Esophagus squamous epithelium (tissue), 5 donors: ENCODE data around the gene CIB2. TPM values are rescaled to one million over a fixed set of nuclear protein-coding genes. Genes with fewer than 3 reads are reported as not detected.

ENCODE experiments used
- DNase-seq: peaks from one replicate; lab custom pipeline; 2025; lab: John Stamatoyannopoulos, UW
- H3K27ac ChIP-seq, 4 donors: fragments of 200-600 bp; sonication (generic); one replicate each; pipeline ENCODE4 v1.5.1; 2016 to 2019; ENCODE audit warnings: mild to moderate bottlenecking in 1 of 4
- H3K27me3 ChIP-seq, 4 donors: fragments of 200-600 bp; sonication (generic); 1 replicate in 3 of 4; 2 replicates in 1 of 4; pipeline versions ENCODE4 v1.5.1 to v1.6.0; 2017 to 2021; ENCODE audit warnings: antibody characterized with exemption in 1 of 4
- H3K36me3 ChIP-seq, 3 donors: fragments of 200-600 bp; sonication (generic); one replicate each; pipeline ENCODE4 v1.5.1; 2016 to 2019
- H3K4me1 ChIP-seq, 3 donors: fragments of 200-600 bp; sonication (generic); one replicate each; pipeline ENCODE4 v1.5.1; 2017 to 2019
- H3K4me3 ChIP-seq, 4 donors: fragments of 200-600 bp; sonication (generic); 1 replicate in 3 of 4; 2 replicates in 1 of 4; pipeline ENCODE4 v1.5.1; 2016 to 2019; ENCODE audit warnings: mild to moderate bottlenecking in 2 of 4, moderate library complexity in 1 of 4
- H3K9me3 ChIP-seq, 3 donors: fragments of 200-600 bp; sonication (generic); one replicate each; pipeline ENCODE4 v1.5.1; 2016 to 2019
- POLR2A ChIP-seq, 4 donors: fragments of 450-650 bp; IDR thresholded peaks; one replicate each; pipeline ENCODE4 v1.6.1; 2017; ENCODE audit warnings: antibody characterized with exemption in 4 of 4, mild to moderate bottlenecking in 4 of 4, moderate library complexity in 3 of 4
- WGBS, 2 donors: methylation state at CpG; one replicate each; pipeline ENCODE4 v1.1.5; 2018; 5-methylcytosine and 5-hydroxymethylcytosine counted together
- intact Hi-C: fragments of 100-400 bp; cut with DNase I; formaldehyde crosslinking; loops from one replicate; pipeline ENCODE4 v1.15.0; 2022
- total RNA-seq, 4 donors: library from RNA; depleted of rRNA; stranded (reverse); fragments of >200 nt; gene quantifications; one replicate each; pipeline ENCODE4 v1.1.0, GENCODE V29; 2016
- TF ChIP-seq, protein P1 (sequence below), 6 experiments: fragments of 450-650 bp in 4 of 6; fragments of 200-600 bp in 2 of 6; sonication (generic) in 2 of 6; IDR thresholded peaks; one replicate each; pipeline ENCODE4 v1.5.1; 2016 to 2019; ENCODE audit warnings: antibody characterized with exemption in 6 of 6, mild to moderate bottlenecking in 4 of 6, moderate library complexity in 4 of 6
- donor health status: DM: yes; HTN: yes; CAD: no.

Gene CIB2
- total RNA-seq, 4 donors from 2014 or later: 1.1 to 11.8 (median 1.5) TPM

DNA sequence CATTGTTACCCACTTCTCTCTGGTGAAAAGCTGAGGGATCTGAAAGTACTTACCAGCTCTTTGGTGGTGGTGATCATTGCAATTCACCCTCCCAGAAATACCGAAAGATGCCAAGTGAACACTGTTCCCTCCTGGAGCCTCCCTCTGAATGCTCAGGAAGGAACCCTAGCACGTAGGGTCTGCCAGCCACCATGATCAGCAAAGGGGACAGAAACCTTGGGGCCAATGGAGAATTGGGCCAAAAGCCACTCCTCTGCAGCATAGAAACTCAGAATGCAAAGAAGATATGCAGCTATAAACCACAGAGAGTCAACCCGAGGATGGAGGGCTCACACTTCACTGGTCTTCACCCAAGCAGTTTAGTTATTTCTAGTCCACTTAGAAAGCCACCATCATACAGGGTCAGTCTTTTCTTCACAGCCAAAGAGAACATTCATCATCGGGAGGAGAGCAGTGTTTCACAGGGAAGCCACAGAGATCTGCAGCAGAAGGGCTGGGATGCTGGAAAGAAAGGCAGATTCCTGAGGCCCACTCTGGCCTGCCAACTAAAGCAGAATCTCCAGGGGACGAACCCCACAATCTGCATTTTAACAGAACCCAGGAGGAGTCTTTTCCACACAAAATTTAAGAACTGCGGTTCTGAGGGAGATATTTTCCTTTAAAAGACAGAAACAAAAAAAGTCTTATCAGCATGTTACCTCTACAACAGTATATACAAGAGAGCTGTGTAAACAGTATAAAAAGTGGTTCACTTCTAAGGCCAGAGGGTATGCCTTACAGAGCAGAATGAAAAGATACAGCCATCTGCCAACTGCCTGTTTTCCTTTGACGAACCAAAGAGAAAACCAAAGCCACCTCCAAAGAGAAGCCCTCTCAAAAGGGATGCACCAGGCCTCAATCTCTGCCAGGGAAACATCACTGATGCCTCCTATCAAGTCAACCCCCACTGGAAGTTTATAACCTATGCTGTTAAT lies 65.0 kb downstream of the CIB2 start:
- WGBS, 2 donors: 52 to 54% methylated on average over 7 of the region's 7 CpGs
- TF ChIP-seq, protein P1, sequence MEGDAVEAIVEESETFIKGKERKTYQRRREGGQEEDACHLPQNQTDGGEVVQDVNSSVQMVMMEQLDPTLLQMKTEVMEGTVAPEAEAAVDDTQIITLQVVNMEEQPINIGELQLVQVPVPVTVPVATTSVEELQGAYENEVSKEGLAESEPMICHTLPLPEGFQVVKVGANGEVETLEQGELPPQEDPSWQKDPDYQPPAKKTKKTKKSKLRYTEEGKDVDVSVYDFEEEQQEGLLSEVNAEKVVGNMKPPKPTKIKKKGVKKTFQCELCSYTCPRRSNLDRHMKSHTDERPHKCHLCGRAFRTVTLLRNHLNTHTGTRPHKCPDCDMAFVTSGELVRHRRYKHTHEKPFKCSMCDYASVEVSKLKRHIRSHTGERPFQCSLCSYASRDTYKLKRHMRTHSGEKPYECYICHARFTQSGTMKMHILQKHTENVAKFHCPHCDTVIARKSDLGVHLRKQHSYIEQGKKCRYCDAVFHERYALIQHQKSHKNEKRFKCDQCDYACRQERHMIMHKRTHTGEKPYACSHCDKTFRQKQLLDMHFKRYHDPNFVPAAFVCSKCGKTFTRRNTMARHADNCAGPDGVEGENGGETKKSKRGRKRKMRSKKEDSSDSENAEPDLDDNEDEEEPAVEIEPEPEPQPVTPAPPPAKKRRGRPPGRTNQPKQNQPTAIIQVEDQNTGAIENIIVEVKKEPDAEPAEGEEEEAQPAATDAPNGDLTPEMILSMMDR (IDR thresholded peaks at IDR 0.05): no peak
- TF ChIP-seq POLR2A (IDR thresholded peaks at IDR 0.05): no peak
- H3K4me1 ChIP-seq: peaks cover 58 to 98% (median 81%) of the 10 kb centered on the region in 3 donors

DNA sequence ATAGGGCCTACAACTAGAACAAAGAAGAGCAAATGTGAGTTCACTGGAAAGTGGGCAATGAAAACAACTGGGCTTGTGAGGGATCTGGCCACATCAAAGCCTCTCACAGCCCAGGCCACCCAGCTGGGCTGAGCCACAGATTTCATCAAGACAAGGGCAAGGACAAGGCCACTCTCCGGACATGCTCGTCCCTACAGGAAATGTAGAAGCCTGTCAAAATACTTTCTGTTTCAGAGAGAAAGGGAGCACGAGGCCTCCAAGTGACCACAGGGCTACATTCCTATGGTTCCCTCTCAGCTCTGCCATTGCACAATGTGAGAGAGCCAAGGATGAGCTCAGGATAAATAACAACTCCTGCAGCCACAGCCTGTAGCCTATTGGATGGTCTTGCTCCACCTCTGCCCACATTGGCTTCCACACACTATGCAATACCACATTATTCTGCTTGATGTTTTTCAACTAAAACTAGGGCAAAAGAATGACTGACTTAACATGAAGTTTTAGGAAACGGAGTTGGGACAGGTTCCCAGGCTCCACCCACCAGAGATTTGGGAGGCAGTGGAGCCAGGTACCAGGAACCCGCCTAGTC lies 65.9 kb downstream of the CIB2 start:
- no peak for DNase-seq
- H3K27ac ChIP-seq: peak overlapping the region; percentile 44 to 90 (median 76)
- peaks cover 58 to 98% (median 79%) of the 10 kb centered on the region in 3 donors for H3K4me1 ChIP-seq
- TF ChIP-seq, protein P1 (IDR thresholded peaks at IDR 0.05): no peak
- TF ChIP-seq POLR2A (IDR thresholded peaks at IDR 0.05): no peak
- WGBS, 2 donors: 13 to 36% methylated on average over 3 to 5 of the region's 5 CpGs
- peak overlapping the region in 1 of 4 donors; percentile 23 for H3K4me3 ChIP-seq
- H3K27me3 ChIP-seq: no peaks in the 10 kb centered on the region
- no peaks in the 10 kb centered on the region for H3K9me3 ChIP-seq
- H3K36me3 ChIP-seq: no peaks in the 10 kb centered on the region
- intact Hi-C loops: no loop called here

More for the DNA sequence above, 65.0 kb downstream of the CIB2 start:
- H3K27me3 ChIP-seq: no peaks in the 10 kb centered on the region
- peak overlapping the region; percentile 44 to 90 (median 76) for H3K27ac ChIP-seq
- DNase-seq: no peak
- H3K36me3 ChIP-seq: no peaks in the 10 kb centered on the region
- intact Hi-C loops: no loop called here
- no peaks in the 10 kb centered on the region for H3K9me3 ChIP-seq
- H3K4me3 ChIP-seq: peak overlapping the region in 1 of 4 donors; percentile 23

DNA sequence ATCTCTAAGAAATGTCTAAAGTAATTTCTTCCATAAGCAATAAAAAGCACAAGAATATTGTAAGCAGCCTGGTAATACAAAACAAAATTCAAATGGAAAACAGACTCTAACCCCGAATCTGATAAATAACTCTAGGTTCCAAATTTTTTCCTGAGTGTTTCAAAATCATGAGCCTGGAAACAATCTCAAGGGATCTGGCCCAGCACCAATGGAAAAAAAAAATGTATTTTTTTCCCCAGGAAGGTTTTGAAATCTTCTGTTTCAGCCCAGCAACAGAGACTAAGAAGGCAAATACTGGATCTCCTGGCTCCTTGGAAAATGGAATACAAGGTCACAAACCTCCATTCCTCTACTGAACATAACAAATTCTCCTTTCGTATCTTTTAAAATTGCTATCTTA lies 66.7 kb downstream of the CIB2 start:
- no peaks in the 10 kb centered on the region for H3K9me3 ChIP-seq
- TF ChIP-seq, protein P1 (IDR thresholded peaks at IDR 0.05): no peak
- no peak for TF ChIP-seq POLR2A (IDR thresholded peaks at IDR 0.05)
- 49 to 53% methylated on average over 2 of the region's 2 CpGs for WGBS, 2 donors
- intact Hi-C loops: no loop called here
- no peaks in the 10 kb centered on the region for H3K27me3 ChIP-seq
- no peaks in the 10 kb centered on the region for H3K36me3 ChIP-seq
- no peak for DNase-seq
- H3K4me1 ChIP-seq: peaks cover 62 to 98% (median 76%) of the 10 kb centered on the region in 3 donors
- no peak overlapping the region for H3K4me3 ChIP-seq
- peak overlapping the region; percentile 44 to 90 (median 76) for H3K27ac ChIP-seq

DNA sequence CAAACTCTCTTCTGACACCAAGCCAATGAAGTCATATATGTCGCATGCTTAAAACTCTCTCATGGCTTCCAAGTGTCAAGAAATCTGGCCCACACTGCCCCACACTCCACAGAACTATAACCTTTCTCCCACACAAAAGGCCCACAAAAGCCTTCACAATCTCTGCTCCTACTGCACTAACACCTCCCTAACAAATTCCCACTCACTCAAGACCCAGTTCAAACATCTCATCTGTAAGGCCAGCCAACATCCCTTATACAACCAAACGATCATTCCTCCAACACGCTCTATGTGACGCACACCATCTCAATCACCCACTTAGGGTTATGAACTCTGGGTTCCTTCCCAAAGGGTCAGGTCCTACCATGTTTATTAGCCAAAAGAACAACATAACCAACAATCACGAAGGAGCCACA lies 67.3 kb downstream of the CIB2 start:
- peak overlapping the region; percentile 14 to 90 (median 76) for H3K27ac ChIP-seq
- no peak for DNase-seq
- H3K4me3 ChIP-seq: no peak overlapping the region
- H3K9me3 ChIP-seq: no peaks in the 10 kb centered on the region
- H3K27me3 ChIP-seq: no peaks in the 10 kb centered on the region
- TF ChIP-seq, protein P1 (IDR thresholded peaks at IDR 0.05): no peak
- no peak for TF ChIP-seq POLR2A (IDR thresholded peaks at IDR 0.05)
- intact Hi-C loops: no loop called here
- H3K4me1 ChIP-seq: peaks cover 63 to 98% (median 76%) of the 10 kb centered on the region in 3 donors
- 76 to 80% methylated on average over 5 of the region's 5 CpGs for whole genome bisulfite sequencing, 2 donors
- no peaks in the 10 kb centered on the region for H3K36me3 ChIP-seq

DNA sequence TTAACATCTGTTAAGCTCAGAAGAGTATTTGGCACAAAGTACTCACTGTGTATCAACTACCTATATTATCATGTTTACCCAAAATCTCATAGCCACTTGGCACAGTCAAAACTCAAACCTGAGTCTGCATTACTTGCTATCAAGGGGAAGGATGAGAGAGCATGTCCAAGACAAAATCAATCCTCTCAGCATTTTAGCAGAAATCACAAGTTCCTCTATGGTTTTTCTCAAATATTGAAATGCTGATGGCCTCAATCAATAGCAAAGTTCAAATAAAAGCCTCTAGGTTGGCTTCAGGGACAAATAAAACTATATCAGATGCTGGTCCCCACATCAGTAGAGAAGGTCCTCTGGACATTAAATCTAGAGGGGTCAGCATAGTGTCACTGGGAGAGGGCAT lies 68.0 kb downstream of the CIB2 start:
- Histone ChIP-seq H3K4me3 (no peak overlapping the region), H3K36me3 (no peaks in the 10 kb centered on the region), H3K4me1 (peaks cover 63 to 98% (median 76%) of the 10 kb centered on the region in 3 donors), H3K27me3 (no peaks in the 10 kb centered on the region), H3K9me3 (no peaks in the 10 kb centered on the region), H3K27ac (peak overlapping the region; percentile 14 to 90 (median 76))
- intact Hi-C loops: no loop called here
- TF ChIP-seq, protein P1 (IDR thresholded peaks at IDR 0.05): no peak
- no peak for TF ChIP-seq POLR2A (IDR thresholded peaks at IDR 0.05)
- DNase-seq: no peak
